ENCODE data around the gene KCNAB3.

Gene KCNAB3

GRCh38 chr17:7935859-7936258 lies 6.2 kb upstream of the KCNAB3 start:
- DNase-seq = no peak

GRCh38 chr17:7932949-7933348 lies 3.3 kb upstream of the KCNAB3 start:
- DNase-seq = peak; percentile 12

GRCh38 chr17:7932483-7932891 lies 2.8 kb upstream of the KCNAB3 start:
- DNase-seq = no peak

- peak; percentile 97 for DNase-seq
These were observed 2.2 kb upstream of the KCNAB3 start, which contains the start of the genes CNTROB and TRAPPC1 for GRCh38 chr17:7931709-7932482. CNTROB (plus strand) TSS chr17:7932206; CDS start chr17:7933080, 874 bp downstream. TRAPPC1 (minus strand) TSS chr17:7931946; CDS start chr17:7931829, 117 bp downstream.

- no peak for DNase-seq
These were observed 1.4 kb upstream of the KCNAB3 start for GRCh38 chr17:7930841-7931631.

GRCh38 chr17:7927596-7927995 lies 2.1 kb downstream of the KCNAB3 start:
- DNase-seq = no peak

GRCh38 chr17:7922845-7923628 lies 6.6 kb downstream of the KCNAB3 start:
- no peak for DNase-seq

- DNase-seq = no peak
These were observed 7.3 kb downstream of the KCNAB3 start for GRCh38 chr17:7922269-7922844.

GRCh38 chr17:7916808-7917207 lies 12.8 kb downstream of the KCNAB3 start:
- DNase-seq = no peak

- DNase-seq = no peak
These were observed 13.3 kb downstream of the KCNAB3 start for GRCh38 chr17:7916385-7916682.

- peak; percentile 89 for DNase-seq
These were observed 13.9 kb downstream of the KCNAB3 start, which contains the start of gene RNF227 for GRCh38 chr17:7915611-7916384. RNF227 (minus strand) TSS chr17:7916289; CDS start chr17:7916195, 94 bp downstream.

GRCh38 chr17:7915179-7915610 lies 14.5 kb downstream of the KCNAB3 start:
- DNase-seq = no peak

GRCh38 chr17:7912927-7913524 lies 16.6 kb downstream of the KCNAB3 start:
- peak; percentile 63 for DNase-seq

GRCh38 chr17:7911116-7911515 lies 18.5 kb downstream of the KCNAB3 start:
- no peak for DNase-seq

- no peak for DNase-seq
These were observed 18.9 kb downstream of the KCNAB3 start for GRCh38 chr17:7910711-7911110.

- no peak for DNase-seq
These were observed 19.4 kb downstream of the KCNAB3 start for GRCh38 chr17:7910281-7910680.

GRCh38 chr17:7909089-7909488 lies 20.6 kb downstream of the KCNAB3 start:
- DNase-seq = no peak

GRCh38 chr17:7903154-7904103 lies 26.2 kb downstream of the KCNAB3 start:
- DNase-seq = no peak

GRCh38 chr17:7897773-7898172 lies 31.9 kb downstream of the KCNAB3 start:
- peak; percentile 12 for DNase-seq

GRCh38 chr17:7897090-7897489 lies 32.6 kb downstream of the KCNAB3 start:
- DNase-seq = no peak
